GM12878 (cell line): ENCODE data around the gene ORAI3. TPM values are rescaled to one million over a fixed set of nuclear protein-coding genes. Genes with fewer than 3 reads are reported as not detected.

Experiments
- ATAC-seq: fragments of 200-7000 bp; cut with Tn5 transposase; 3 replicates; pipeline ENCODE4 v1.9.1; 2020; ENCODE audit warnings: mild to moderate bottlenecking, moderate library complexity
- BruUV-seq: library from RNA; stranded (reverse); fragments of 400-500 nt; replicated peaks from 2 replicates; lab custom pipeline; 2021; lab: Mats Ljungman, UMichigan
- CTCF ChIA-PET: fragments of 300-600 bp; sonication (Branson Sonifier 250); formaldehyde crosslinking; extraction: SDS; loops from one replicate; lab custom pipeline; 2021; ENCODE audit warnings: inconsistent platforms; lab: Yijun Ruan, JAX
- POLR2A ChIA-PET: fragments of 350-600 bp; formaldehyde crosslinking; extraction: SDS; loops from one replicate; lab custom pipeline; 2021; ENCODE audit warnings: inconsistent platforms; lab: Charles Lee
- RAD21 ChIA-PET: fragments of 300-600 bp; sonication (Branson Sonifier 250); formaldehyde crosslinking; loops from one replicate; lab custom pipeline; 2023; ENCODE audit warnings: antibody characterized with exemption; ENCODE audit not compliant: unreplicated experiment; lab: Charles Lee
- SMC1A ChIA-PET: fragments of 300-600 bp; sonication (Branson Sonifier 250); formaldehyde crosslinking; loops from one replicate; lab custom pipeline; 2023; ENCODE audit not compliant: unreplicated experiment, uncharacterized antibody; lab: Charles Lee
- DNase-seq: peaks from one replicate; pipeline ENCODE4 v3.0.0-alpha.2; 2011; ENCODE audit warnings: low read depth, low spot score
- FAIRE-seq: peaks from 3 replicates; lab custom pipeline; 2011; peaks lifted over from hg19 to GRCh38; lab: Jason Lieb, UNC
- H2AFZ ChIP-seq: 2 replicates; pipeline ENCODE4 v1.6.0; 2011; ENCODE audit warnings: low read depth, low read length, control low read depth; ENCODE audit not compliant: control insufficient read depth
- H3K27ac ChIP-seq: 2 replicates; pipeline ENCODE4 v1.5.1; 2011; ENCODE audit warnings: control low read depth; ENCODE audit not compliant: control insufficient read depth, insufficient read depth
- H3K27me3 ChIP-seq, 2 experiments: replicated peaks in 1 of 2; 2 replicates each; pipeline versions ENCODE4 v1.6.0 to v1.6.1; 2011; ENCODE audit warnings: low read length in 1 of 2; ENCODE audit not compliant: control insufficient read depth in 2 of 2, insufficient read depth in 2 of 2
- H3K36me3 ChIP-seq, 2 experiments: 2 replicates each; pipeline ENCODE4 v1.5.1; 2011; ENCODE audit warnings: low read length in 1 of 2; ENCODE audit not compliant: control insufficient read depth in 2 of 2, insufficient read depth in 2 of 2
- H3K4me1 ChIP-seq: 2 replicates; pipeline ENCODE4 v1.6.1; 2011; ENCODE audit warnings: mild to moderate bottlenecking, low read length, moderate library complexity, mixed read lengths; ENCODE audit not compliant: control insufficient read depth, insufficient read depth
- H3K4me2 ChIP-seq: 2 replicates; pipeline ENCODE4 v1.6.0; 2011; ENCODE audit warnings: control low read depth; ENCODE audit not compliant: control insufficient read depth, insufficient read depth
- H3K4me3 ChIP-seq: fragments of 200-600 bp; sonication (generic); 2 replicates; pipeline ENCODE4 v1.5.1; 2016
- H3K79me2 ChIP-seq: 2 replicates; pipeline ENCODE4 v1.6.0; 2011; ENCODE audit warnings: low read length; ENCODE audit not compliant: control insufficient read depth, insufficient read depth
- H3K9ac ChIP-seq: 2 replicates; pipeline ENCODE4 v1.8.0; 2011; ENCODE audit warnings: low read length, control low read depth, mixed read lengths; ENCODE audit not compliant: control insufficient read depth, insufficient read depth
- H3K9me3 ChIP-seq: replicated peaks from 3 replicates; pipeline ENCODE4 v1.5.1; 2011; ENCODE audit warnings: mild to moderate bottlenecking, low read length; ENCODE audit not compliant: control insufficient read depth, insufficient read depth
- H4K20me1 ChIP-seq: 2 replicates; pipeline ENCODE4 v1.6.0; 2011; ENCODE audit not compliant: control insufficient read depth, insufficient read depth
- GABPA ChIP-seq: IDR thresholded peaks from 2 replicates; pipeline ENCODE4 v1.6.1; 2014; ENCODE audit warnings: antibody characterized with exemption, low read depth, mild to moderate bottlenecking, inconsistent platforms
- POLR2A ChIP-seq: IDR thresholded peaks from 2 replicates; pipeline ENCODE4 v1.6.1; 2011; ENCODE audit warnings: low read depth, mild to moderate bottlenecking, low read length
- SREBF2 ChIP-seq: IDR thresholded peaks from 2 replicates; pipeline ENCODE4 v1.6.1; 2012; ENCODE audit warnings: mild to moderate bottlenecking, low read length
- WGBS: methylation state at CpG from one replicate; pipeline ENCODE4 v1.1.6; 2016; ENCODE audit warnings: low lambda C conversion rate; ENCODE audit not compliant: insufficient replicate concordance, insufficient coverage; ENCODE audit errors: missing lambda C conversion rate; 5-methylcytosine and 5-hydroxymethylcytosine counted together
- in situ Hi-C: fragments of 300-500 bp; cut with MboI; formaldehyde crosslinking; loops from 9 replicates; pipeline ENCODE4 v1.14.3; 2018; ENCODE audit warnings: mixed read lengths
- intact Hi-C: fragments of 100-400 bp; cut with micrococcal nuclease; formaldehyde crosslinking; loops from one replicate; pipeline ENCODE4 v1.14.2; 2022; ENCODE audit not compliant: unreplicated experiment
- polyA plus RNA-seq, 11 experiments: library from polyadenylated mRNA; depleted of rRNA in 4 of 11; unstranded in 6 of 11; stranded (reverse) in 5 of 11; fragments of >200 nt; fragmentation: Nextera tagmentation in 4 of 11; fragmentation: Illumina TruSeq in 1 of 11; extraction: Ambion mirVana in 4 of 11; extraction: Trizol in 1 of 11; gene quantifications; 1 replicate in 1 of 11; 2 replicates in 10 of 11; pipeline versions ENCODE4 v1.2.1 to v1.2.3, GENCODE V29; 2011 to 2016; ENCODE audit warnings: inconsistent platforms in 2 of 11, missing spikeins in 2 of 11, low read depth in 1 of 11
- total RNA-seq, 4 experiments: library from RNA; depleted of rRNA in 3 of 4; stranded (reverse); fragments of >200 nt in 3 of 4; fragmentation: Illumina TruSeq in 1 of 4; extraction: Trizol in 1 of 4; gene quantifications; 2 replicates each; pipeline versions ENCODE4 v1.2.1 to v1.2.3, GENCODE V29; 2013 to 2021

ORAI3 gene
- total and polyA plus RNA-seq, 10 of the 15 experiments (the other 5 are each of a cell fraction or from before 2014, with no cell fraction given): 3.4 to 21.9 (median 16.2) TPM

GRCh38 chr16:30974348-30974747 lies 25.5 kb downstream of the ORAI3 start:
- Histone ChIP-seq H4K20me1 (no peaks in the 10 kb centered on the region), H3K79me2 (no peaks in the 10 kb centered on the region), H3K36me3 (peaks cover 19 to 22% of the 10 kb centered on the region in 2 experiments; a peak in 3 of 4 replicates), H2AFZ (no peak overlapping the region), H3K27ac (no peak overlapping the region), H3K4me2 (no peak overlapping the region), H3K9me3 (no peaks in the 10 kb centered on the region), H3K27me3 (no peaks in the 10 kb centered on the region), H3K9ac (no peak overlapping the region), H3K4me3 (no peak overlapping the region), H3K4me1 (no peaks in the 10 kb centered on the region)
- POLR2A ChIA-PET: no interaction called here
- ATAC-seq: no peak
- RAD21 ChIA-PET: no interaction called here
- 94% methylated on average over 6 of the region's 6 CpGs for WGBS
- SMC1A ChIA-PET: no interaction called here
- intact Hi-C loops (no loop called here), in situ Hi-C loops (no loop called here)
- TSS peak; percentile 59 for BruUV-seq
- no peak for DNase-seq
- CTCF ChIA-PET: no interaction called here
- no peak for TF ChIP-seq GABPA
- peak; percentile 45 for TF ChIP-seq POLR2A
- FAIRE-seq: no peak

- no peak for DNase-seq
- ChIA-PET SMC1A (no interaction called here), RAD21 (no interaction called here)
- BruUV-seq: no TSS peak
- in situ Hi-C loops: loop anchor here (25.0 kb wide), 1 partner anchor 461 kb away; the partner anchor contains the start of genes COX6A2 and ZNF843
- Histone ChIP-seq H3K27me3 (no peaks in the 10 kb centered on the region), H3K4me1 (no peaks in the 10 kb centered on the region)
- TF ChIP-seq POLR2A: peak; percentile 15; the same call in 1 of the 2 replicates
- TF ChIP-seq SREBF2: no peak
- TF ChIP-seq, all 136 proteins: peak for 1
- Histone ChIP-seq H3K36me3 (peaks cover 15 to 32% of the 10 kb centered on the region in 2 experiments; a peak in 3 of 4 replicates), H3K4me2 (no peak overlapping the region), H3K79me2 (no peaks in the 10 kb centered on the region), H3K9ac (no peak overlapping the region), H3K4me3 (no peak overlapping the region), H3K27ac (no peak overlapping the region), H3K9me3 (no peaks in the 10 kb centered on the region), H4K20me1 (no peaks in the 10 kb centered on the region), H2AFZ (no peak overlapping the region)
- intact Hi-C loops: no loop called here
- FAIRE-seq: no peak
- ATAC-seq: no peak
- WGBS: 96% methylated on average over 4 of the region's 4 CpGs
- ChIA-PET POLR2A (no interaction called here), CTCF (no interaction called here)
Observed at GRCh38 chr16:30976486-30976885, 27.6 kb downstream of the ORAI3 start.
